ENCODE results near the gene NGRN.

The NGRN gene, protein sequence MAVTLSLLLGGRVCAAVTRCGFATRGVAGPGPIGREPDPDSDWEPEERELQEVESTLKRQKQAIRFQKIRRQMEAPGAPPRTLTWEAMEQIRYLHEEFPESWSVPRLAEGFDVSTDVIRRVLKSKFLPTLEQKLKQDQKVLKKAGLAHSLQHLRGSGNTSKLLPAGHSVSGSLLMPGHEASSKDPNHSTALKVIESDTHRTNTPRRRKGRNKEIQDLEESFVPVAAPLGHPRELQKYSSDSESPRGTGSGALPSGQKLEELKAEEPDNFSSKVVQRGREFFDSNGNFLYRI

DNA sequence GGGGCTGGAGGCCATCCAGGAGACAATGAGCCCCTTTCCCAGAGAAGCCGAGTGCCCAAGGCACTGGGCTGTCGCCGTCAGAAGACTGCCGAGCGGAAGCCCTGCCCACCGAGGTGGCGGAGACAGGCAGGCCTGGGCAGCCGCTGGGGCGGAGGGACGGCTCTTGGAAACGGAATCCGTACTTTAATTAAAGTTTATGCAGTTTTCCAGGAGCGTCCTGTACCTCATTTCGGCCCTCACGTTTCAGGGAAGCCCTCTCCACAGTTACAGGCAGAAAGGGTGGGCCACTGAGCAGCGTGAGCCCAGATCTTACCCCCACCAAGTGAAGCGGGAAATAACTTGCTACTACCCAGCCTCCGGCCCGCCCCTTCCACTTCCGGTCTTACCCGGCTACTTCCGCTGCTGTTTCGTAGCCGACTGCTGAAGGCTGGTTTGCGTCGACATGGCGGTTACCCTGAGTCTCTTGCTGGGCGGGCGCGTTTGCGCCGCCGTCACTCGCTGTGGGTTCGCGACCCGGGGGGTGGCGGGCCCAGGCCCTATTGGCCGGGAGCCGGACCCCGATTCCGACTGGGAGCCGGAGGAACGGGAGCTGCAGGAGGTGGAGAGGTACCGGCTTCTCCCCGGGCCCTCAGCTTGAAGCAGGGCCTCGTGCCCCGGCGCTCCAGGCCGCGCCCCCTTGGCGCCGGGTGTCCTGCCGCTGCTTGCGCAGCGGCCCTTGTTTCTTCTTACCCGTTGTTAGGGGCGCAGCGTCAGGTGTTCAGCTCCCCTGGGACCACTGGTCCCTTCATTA lies at the start of gene NGRN:
Gene NGRN (plus strand): TSS at position 402 of the 790 bp plus-strand sequence. CDS start 41 bp downstream, at position 443.
- peak; percentile 85 for DNase-seq (ENCODE audit: low read depth)

DNA sequence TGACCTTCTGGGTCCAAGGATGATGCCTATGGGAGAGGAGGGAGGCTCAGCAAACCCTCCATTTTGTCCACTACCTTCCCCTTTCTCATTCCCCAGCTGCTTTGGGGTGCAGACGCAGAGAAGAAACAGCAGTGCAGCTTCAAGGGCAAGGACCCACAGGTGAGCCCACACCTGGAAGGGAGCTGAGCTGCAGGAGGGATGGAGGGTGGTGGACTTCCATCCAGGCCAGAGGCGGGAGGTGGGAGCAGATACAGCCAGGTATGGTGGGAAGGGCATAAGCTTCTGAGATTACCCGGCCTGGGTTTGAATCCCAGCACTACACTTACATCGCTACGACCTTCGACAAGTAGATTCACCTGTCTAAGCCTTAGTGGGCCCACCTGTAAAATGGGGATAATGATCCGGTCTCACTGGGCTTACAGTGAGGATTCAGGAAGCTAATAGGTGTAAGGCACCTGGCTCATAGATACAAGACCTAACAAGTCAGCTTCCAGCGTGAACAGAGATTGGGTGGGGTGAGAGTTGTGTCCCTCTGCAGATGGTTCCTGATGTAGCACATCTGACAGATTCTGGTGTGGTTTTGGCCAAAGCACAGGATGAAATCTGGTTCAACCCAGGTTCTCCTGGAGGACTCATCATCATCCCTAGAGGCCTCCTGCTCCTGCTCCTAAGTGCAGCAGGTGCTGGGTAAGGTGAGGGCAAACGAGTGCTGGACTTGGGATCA lies 47.6 kb upstream of the NGRN start:
- no peak for DNase-seq (ENCODE audit: low read depth)

DNA sequence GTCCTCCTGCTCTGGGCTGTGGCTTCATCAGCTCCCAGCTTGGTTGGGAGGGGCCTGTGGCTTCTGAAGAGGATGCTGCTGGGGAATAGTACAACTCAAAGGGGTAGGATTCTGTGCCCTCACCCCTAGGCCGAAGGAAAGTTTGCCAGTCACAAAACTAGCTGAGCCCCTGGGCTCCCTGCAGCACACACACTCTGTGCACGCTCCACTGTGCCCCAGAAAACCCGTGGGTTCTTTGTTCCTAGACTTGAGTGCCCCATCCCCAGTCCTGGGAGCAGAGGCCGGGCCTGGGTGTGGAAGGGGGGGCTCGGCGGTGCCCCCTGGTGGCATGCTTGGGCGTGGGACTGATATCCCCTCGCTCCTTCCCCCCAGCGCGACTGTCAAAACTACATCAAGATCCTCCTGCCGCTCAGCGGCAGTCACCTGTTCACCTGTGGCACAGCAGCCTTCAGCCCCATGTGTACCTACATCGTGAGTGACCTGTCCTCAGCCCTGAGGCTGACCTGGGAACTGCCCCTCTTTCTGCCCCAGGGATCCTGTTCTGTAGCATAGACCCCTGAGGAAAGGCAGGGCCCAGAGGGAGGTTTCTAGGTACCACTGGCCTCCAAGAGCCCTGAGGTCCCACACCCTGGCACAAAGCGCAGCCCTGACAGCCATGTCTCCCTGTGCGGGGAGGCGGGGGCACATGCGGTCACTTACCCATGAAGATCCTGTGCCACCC lies 45.9 kb upstream of the NGRN start:
- no peak for DNase-seq (ENCODE audit: low read depth)

DNA sequence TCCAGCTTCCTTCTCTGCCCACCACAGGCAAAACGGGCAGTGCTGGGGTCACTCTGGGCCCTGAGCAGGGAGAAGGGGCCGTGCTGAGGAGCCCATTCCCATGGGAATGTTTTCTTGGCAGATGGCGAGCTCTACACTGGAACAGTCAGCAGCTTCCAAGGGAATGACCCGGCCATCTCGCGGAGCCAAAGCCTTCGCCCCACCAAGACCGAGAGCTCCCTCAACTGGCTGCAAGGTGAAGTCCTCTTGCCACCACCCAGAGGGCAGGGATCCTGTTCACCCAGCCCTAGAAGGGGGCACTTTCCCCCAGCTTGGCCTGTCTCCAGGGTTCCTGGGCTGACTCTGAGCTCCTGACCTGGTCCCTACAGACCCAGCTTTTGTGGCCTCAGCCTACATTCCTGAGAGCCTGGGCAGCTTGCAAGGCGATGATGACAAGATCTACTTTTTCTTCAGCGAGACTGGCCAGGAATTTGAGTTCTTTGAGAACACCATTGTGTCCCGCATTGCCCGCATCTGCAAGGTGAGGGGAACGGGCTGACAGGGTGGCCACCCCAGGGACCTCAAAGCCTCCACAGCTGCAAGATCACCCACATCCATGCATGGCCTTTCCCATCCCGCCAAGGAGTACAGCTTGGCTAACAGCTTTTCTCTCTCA lies 44.1 kb upstream of the NGRN start:
- peak; percentile 90 for DNase-seq (ENCODE audit: low read depth)

DNA sequence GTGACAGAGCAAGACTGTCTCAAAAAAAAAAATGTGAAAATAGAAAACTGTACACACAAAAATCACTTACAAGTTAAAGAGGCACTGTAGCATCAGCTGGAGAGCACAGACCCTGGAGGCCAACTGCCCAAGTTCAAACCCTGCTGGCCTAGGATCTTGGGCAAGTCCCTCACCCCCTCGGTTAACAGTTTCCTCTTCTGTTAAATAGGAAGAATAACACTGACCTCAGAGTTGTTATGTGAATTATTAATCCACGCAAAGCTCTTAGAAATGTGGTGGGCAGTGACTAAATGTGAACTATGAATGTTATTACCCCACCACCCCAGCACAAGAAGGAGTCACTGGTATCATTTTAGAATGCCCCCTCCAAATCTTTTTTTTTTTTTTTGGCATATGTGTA lies 42.9 kb upstream of the NGRN start:
- no peak for DNase-seq (ENCODE audit: low read depth)

DNA sequence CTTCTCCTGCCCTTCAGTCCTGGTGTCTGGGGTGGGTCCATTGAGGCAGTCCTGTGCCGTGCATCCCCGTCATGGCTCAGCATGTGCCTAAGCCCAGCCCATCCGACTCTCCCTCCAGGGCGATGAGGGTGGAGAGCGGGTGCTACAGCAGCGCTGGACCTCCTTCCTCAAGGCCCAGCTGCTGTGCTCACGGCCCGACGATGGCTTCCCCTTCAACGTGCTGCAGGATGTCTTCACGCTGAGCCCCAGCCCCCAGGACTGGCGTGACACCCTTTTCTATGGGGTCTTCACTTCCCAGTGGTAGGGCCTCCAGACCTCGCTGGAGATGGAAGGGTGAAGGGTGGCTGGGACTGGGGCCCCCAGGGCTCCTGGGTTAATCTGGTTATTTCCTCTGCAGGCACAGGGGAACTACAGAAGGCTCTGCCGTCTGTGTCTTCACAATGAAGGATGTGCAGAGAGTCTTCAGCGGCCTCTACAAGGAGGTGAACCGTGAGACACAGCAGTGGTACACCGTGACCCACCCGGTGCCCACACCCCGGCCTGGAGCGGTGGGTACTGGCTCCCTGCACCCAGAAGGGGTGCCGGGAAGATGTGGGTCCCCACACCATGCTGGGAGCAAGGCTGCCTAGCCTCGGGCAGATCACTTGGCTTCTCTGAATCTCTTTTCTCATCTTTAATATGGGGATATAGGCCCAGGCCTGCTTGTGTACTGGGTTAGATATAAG lies 41.9 kb upstream of the NGRN start:
- no peak for DNase-seq (ENCODE audit: low read depth)

DNA sequence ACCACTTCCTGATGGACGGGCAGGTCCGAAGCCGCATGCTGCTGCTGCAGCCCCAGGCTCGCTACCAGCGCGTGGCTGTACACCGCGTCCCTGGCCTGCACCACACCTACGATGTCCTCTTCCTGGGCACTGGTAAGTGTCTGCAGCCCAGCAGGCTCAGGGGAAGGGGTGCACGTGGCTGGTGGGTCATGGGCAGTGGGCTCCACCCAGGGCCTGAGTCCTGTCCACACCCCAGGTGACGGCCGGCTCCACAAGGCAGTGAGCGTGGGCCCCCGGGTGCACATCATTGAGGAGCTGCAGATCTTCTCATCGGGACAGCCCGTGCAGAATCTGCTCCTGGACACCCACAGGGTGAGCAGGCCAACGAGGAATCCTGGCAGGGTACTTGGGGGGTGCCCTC lies 40.4 kb upstream of the NGRN start:
- no peak for DNase-seq (ENCODE audit: low read depth)

DNA sequence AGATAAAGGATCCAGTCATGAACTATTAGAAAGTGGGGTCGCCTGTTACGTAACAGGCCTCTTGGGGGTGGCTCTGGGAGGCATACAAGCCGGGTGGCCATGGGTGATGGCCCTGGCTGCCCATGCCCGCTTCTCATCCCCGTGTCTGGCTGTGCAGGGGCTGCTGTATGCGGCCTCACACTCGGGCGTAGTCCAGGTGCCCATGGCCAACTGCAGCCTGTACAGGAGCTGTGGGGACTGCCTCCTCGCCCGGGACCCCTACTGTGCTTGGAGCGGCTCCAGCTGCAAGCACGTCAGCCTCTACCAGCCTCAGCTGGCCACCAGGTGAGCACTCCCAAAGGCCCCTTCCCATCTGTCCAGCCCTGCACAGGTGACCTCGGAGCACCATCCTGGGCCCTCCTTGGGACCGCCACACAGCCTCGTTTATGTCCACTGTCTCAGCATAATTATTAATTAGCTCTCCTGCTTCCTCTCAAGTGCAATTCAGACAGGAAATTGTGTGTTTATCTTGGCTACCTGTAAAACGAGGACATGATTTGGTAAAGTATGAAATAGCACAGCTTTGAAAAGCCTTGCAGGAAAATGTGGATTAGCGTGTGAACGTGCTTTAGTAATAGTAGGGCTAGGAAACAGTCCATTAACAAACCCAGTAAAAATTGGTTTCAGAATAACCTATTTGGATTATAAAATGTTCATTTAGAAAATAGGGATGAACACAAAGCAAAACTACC lies 39.8 kb upstream of the NGRN start:
- no peak for DNase-seq (ENCODE audit: low read depth)

DNA sequence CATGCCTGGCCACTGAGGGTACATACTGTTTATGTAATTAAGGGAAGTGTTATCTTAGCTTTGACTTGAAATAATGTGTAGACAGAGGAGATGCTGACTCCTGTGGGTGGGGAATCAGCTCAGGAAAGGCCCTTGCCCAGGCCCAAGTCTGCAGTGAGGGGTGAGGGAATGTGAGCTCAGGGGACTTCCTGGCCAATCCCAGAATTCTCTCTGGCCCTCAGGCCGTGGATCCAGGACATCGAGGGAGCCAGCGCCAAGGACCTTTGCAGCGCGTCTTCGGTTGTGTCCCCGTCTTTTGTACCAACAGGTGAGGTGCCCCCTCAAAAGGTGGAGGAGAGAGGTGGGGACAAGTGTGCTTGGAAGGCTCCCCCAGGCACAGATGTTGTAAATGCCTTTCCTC lies 38.1 kb upstream of the NGRN start:
- no peak for DNase-seq (ENCODE audit: low read depth)

DNA sequence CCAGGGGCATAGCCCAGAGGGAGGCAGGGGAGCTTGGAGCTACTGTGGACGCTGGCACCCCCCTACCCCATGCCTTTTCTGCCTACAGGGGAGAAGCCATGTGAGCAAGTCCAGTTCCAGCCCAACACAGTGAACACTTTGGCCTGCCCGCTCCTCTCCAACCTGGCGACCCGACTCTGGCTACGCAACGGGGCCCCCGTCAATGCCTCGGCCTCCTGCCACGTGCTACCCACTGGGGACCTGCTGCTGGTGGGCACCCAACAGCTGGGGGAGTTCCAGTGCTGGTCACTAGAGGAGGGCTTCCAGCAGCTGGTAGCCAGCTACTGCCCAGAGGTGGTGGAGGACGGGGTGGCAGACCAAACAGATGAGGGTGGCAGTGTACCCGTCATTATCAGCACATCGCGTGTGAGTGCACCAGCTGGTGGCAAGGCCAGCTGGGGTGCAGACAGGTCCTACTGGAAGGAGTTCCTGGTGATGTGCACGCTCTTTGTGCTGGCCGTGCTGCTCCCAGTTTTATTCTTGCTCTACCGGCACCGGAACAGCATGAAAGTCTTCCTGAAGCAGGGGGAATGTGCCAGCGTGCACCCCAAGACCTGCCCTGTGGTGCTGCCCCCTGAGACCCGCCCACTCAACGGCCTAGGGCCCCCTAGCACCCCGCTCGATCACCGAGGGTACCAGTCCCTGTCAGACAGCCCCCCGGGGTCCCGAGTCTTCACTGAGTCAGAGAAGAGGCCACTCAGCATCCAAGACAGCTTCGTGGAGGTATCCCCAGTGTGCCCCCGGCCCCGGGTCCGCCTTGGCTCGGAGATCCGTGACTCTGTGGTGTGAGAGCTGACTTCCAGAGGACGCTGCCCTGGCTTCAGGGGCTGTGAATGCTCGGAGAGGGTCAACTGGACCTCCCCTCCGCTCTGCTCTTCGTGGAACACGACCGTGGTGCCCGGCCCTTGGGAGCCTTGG lies 37.4 kb upstream of the NGRN start:
- DNase-seq (ENCODE audit: low read depth): no peak

DNA sequence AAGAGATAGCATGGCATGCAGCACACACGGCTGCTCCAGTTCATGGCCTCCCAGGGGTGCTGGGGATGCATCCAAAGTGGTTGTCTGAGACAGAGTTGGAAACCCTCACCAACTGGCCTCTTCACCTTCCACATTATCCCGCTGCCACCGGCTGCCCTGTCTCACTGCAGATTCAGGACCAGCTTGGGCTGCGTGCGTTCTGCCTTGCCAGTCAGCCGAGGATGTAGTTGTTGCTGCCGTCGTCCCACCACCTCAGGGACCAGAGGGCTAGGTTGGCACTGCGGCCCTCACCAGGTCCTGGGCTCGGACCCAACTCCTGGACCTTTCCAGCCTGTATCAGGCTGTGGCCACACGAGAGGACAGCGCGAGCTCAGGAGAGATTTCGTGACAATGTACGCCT lies 36.5 kb upstream of the NGRN start:
- no peak for DNase-seq (ENCODE audit: low read depth)

DNA sequence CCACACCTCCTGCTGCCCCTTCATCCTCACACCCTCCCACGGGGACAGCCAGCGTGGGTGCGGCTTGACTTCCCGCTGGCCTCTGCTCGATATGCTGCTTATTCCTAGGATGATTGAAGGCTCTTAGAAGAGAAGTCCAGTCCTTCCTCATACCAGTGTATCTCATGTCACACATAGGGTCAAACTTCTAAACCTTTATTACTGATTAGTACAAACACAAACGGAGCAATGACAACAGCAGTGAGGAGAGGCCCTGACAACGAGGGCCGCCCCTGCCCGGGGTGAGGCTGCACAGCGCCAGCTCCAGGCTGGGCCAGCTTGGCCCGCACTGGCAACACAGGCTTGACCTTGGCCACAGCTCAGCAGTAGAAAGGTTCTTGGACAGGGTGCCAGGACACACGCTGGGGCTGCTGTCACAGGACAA lies 35.4 kb upstream of the NGRN start:
- DNase-seq (ENCODE audit: low read depth): no peak

DNA sequence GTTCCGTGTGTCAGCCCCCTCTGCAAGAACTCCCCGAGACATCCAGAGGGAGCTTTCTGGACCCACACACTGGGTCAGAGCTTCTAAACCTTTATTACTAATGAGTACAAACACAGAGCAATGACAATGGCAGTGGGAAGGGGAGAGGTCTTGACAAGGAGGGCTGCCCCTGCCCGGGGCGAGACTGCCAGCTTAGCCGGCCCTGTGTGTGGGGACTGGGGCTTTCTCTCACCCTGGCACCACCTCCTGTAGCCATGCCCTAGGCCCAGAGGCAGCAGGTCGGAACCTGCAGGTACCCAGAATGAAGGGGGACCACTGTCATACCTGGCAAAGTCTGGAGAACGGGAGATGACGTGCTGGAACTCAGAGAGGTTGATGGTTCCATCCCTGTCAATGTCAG lies 34.9 kb upstream of the NGRN start:
- DNase-seq (ENCODE audit: low read depth): no peak

DNA sequence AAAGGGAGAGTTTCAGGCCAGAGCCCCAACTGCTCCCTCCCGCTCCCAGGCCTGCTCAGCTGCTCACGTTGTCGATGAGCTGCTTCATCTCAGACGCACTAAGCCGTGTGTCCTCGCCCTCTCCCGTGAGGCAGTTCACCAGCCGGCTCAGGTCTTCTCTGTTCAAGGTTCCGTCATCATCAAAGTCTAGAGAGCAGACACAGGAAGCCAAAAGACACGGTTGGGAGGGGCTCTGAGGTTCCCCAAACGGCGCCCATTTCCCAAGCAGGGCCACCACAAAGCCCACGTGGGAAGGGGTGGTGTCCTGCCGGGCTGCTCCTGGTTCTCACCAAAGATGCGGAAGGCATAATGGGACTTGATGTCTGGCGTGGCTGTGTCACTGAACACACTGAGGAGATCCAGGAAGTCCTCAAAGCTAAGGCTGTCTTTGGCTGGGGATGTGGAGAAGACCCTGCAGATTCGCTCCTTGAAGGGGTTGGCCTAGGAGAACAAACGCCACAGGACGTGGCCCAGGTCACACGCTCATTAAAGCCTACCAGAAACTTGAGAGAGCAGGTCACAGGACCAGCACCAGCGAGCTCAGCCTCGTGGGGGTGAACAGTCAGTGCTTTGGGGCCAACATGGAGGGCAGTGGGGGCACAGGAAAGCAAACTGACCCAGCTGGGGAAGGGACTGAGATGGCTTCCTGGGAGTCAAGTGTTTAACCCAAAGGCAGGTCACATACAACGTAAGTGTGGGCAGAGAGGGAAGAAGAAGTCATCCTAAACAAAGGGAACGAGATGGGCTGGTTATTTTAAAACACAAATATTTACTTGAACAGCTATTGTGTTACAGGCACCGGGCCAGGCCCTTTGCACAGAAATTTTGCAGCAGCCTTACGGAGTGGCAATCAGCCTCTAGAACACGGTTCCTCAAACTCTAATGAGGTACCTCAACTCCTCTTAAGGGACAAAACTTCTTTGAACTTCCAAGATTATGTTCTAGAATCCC lies 34.1 kb upstream of the NGRN start:
- DNase-seq (ENCODE audit: low read depth): no peak

DNA sequence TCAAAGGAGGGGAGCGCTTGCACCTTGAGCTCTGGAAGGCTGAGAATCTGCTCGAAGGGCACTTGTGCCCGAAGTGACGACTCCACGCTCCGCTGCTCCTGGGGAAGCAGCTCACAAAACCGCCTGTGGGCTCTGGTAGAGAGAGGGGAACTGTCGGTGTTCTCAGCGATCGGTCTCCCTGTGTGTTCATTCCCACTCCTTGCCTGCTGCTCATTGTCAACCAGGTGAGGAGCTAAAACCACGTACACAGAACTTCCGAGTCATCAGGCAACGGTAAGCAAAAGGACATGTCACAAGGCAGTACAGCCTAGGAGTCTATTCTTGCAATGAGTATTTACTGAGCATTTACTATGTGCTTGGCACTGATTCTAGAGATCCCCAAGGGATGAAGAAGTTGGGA lies 33.3 kb upstream of the NGRN start:
- no peak for DNase-seq (ENCODE audit: low read depth)

DNA sequence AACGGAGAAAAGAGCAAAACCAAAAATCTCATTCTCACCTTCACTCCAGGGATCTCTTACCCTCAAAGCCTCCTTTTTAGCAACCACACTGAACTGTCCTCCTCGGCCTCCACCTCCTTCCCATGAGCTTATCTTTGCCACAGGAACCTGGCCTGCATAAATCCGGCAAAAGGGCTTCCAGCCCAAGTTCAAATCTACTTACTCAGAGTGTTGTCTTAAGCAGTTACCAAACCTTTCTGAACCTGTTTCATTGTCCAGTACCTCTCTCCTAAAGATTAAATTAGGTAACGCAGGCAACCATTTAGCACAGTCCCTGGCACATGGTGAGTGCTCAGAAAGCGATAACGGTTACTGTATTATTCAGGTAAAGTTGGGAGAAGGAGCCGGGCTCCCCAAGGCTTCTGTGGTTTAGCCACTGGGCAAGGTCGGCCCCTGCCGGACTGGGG lies 32.5 kb upstream of the NGRN start:
- no peak for DNase-seq (ENCODE audit: low read depth)

DNA sequence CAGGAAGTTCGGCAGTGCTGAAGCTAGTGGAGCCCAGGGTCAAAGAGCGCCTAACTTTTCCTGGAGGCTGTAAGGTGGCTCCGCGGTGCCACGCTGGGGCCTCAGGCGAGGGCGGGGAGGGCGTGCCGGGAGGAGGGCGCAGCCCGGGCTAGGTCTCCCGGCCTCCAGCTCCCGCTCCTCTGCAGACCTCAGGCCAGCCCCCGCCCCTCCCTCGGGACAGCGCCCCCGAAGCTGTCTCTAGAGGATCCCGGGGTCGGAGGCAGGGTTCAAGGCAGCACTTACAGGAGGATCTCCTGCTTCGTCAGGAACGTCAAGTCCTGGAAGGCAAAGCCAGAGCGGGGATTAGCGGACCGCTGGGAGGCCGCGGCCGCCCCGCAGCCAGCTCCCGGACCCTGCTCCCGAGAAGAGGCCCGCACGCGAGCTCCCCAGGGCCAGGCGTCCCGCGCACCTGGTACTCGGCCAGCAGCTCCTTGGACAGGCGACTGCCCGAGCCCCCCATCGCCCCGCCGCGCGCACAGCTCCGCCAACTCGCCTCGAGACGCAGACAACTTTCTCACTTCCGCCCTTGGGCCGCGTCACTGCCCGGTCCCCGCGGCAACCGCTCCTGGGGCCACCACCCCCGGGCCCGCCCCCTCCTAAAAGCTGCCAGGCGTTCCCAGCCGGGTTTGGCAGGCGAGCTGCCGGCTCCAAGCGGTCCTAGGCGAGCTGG lies 31.9 kb upstream of the NGRN start, which contains the start of gene CIB1:
Gene CIB1 (minus strand): TSS at position 555 of the 709 bp plus-strand sequence. CDS start 56 bp downstream, at position 499.
- DNase-seq (ENCODE audit: low read depth): peak; percentile 96
